Measurements from ENCODE around the gene GBP2.

The GBP2 gene

DNA sequence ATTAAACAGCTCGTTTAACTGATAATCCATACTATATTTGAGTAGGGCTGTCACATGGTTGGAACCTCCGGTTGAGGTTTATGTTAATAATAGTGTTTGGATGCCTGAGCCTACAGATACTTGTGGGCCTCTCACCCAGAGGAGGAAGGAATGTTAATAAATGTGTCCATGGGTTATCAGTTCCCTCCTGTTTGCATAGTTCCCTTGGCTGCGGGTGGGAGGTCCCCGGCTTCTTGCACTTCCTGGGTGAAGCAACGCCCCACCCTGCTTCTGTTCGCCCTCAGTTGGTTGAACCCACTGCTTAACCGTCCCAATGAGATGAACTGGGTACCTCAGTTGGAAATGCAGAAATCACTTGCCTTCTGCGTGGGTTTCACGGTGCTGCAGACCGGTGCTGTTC is 37.3 kb downstream of the GBP2 start (continued):
- TF ChIP-seq, protein P1, sequence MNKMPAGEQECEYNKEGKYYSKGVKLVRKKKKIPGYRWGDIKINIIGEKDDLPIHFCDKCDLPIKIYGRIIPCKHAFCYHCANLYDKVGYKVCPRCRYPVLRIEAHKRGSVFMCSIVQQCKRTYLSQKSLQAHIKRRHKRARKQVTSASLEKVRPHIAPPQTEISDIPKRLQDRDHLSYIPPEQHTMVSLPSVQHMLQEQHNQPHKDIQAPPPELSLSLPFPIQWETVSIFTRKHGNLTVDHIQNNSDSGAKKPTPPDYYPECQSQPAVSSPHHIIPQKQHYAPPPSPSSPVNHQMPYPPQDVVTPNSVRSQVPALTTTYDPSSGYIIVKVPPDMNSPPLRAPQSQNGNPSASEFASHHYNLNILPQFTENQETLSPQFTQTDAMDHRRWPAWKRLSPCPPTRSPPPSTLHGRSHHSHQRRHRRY (tag by site-specific recombination; IDR thresholded peaks at IDR 0.05), result no peak
- no peak for TF ChIP-seq ZNF24 (tag by site-specific recombination; IDR thresholded peaks at IDR 0.05)

DNA sequence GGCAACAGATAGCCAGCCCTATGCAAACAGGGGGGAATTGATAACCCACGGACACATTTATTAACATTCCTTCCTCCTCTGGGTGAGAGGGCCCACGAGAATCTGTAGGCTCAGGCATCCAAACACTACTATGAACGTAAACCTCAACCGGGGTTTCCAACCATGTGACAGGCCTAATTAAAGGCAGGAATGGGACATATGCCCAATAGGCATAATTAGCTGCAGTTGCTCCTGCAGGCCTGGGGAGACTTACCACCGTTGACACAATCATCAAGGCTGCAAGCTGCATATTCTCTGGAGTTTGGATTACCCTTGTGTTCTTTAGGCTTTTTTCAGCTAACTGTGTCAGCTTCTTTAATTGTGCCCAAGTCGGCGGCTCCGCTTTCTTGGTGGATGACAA is 38.7 kb downstream of the GBP2 start:
- no peaks in the 10 kb centered on the region for H3K4me1 ChIP-seq (ENCODE audit: control insufficient read depth, insufficient read depth, low read length)
- POLR2A ChIA-PET, result no interaction called here
- H3K4me3 ChIP-seq (ENCODE audit: low read depth, low read length), result no peak overlapping the region
- no peak for TF ChIP-seq ZNF202 (tag by site-specific recombination; IDR thresholded peaks at IDR 0.05; ENCODE audit: borderline replicate concordance)
- no peak for TF ChIP-seq KLF8 (tag by site-specific recombination; IDR thresholded peaks at IDR 0.05)
- no peak for TF ChIP-seq OVOL3 (tag by site-specific recombination; IDR thresholded peaks at IDR 0.05)
- no peak for TF ChIP-seq ZNF558 (tag by site-specific recombination; IDR thresholded peaks at IDR 0.05)
- no peak for TF ChIP-seq ZXDB (tag by site-specific recombination; IDR thresholded peaks at IDR 0.05)
- TF ChIP-seq ZNF658 (tag by site-specific recombination; IDR thresholded peaks at IDR 0.05), result no peak
- TF ChIP-seq ZNF391 (tag by site-specific recombination; IDR thresholded peaks at IDR 0.05; ENCODE audit: borderline replicate concordance, low read depth), result no peak
- no peak for TF ChIP-seq ZNF341 (tag by site-specific recombination; IDR thresholded peaks at IDR 0.05; ENCODE audit: low read depth)
- no peak for TF ChIP-seq ZNF394 (tag by site-specific recombination; IDR thresholded peaks at IDR 0.05; ENCODE audit: borderline replicate concordance)
- no peak for TF ChIP-seq ZNF184 (tag by site-specific recombination; IDR thresholded peaks at IDR 0.05)
- no peak for TF ChIP-seq PBX3 (CRISPR knock-in tag; IDR thresholded peaks at IDR 0.05)
- TF ChIP-seq ZNF548 (tag by site-specific recombination; IDR thresholded peaks at IDR 0.05), result no peak
- TF ChIP-seq SP3 (tag by site-specific recombination; IDR thresholded peaks at IDR 0.05), result no peak
- TF ChIP-seq, protein P2, sequence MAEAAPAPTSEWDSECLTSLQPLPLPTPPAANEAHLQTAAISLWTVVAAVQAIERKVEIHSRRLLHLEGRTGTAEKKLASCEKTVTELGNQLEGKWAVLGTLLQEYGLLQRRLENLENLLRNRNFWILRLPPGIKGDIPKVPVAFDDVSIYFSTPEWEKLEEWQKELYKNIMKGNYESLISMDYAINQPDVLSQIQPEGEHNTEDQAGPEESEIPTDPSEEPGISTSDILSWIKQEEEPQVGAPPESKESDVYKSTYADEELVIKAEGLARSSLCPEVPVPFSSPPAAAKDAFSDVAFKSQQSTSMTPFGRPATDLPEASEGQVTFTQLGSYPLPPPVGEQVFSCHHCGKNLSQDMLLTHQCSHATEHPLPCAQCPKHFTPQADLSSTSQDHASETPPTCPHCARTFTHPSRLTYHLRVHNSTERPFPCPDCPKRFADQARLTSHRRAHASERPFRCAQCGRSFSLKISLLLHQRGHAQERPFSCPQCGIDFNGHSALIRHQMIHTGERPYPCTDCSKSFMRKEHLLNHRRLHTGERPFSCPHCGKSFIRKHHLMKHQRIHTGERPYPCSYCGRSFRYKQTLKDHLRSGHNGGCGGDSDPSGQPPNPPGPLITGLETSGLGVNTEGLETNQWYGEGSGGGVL (tag by site-specific recombination; IDR thresholded peaks at IDR 0.05), result no peak
- no peak for TF ChIP-seq REPIN1 (tag by site-specific recombination; IDR thresholded peaks at IDR 0.05; ENCODE audit: low read depth)
- TF ChIP-seq ZNF544 (tag by site-specific recombination; IDR thresholded peaks at IDR 0.05), result no peak
- TF ChIP-seq ZNF146 (tag by site-specific recombination; IDR thresholded peaks at IDR 0.05), result no peak
- H3K36me3 ChIP-seq (ENCODE audit: control insufficient read depth in 2 of 2, insufficient read depth in 1 of 2, low read length in 2 of 2), result no peaks in the 10 kb centered on the region
- H3K27ac ChIP-seq (ENCODE audit: extremely low read depth, low read depth, low read length), result no peak overlapping the region
- no peaks in the 10 kb centered on the region for H3K9me3 ChIP-seq (ENCODE audit: control insufficient read depth, insufficient read depth, low read depth, low read length)
- CTCF ChIA-PET, result interaction anchor here (0.7 kb wide), 1 partner anchor 63 kb away, joined by 5 read pairs; no protein-coding TSS in a partner anchor

DNA sequence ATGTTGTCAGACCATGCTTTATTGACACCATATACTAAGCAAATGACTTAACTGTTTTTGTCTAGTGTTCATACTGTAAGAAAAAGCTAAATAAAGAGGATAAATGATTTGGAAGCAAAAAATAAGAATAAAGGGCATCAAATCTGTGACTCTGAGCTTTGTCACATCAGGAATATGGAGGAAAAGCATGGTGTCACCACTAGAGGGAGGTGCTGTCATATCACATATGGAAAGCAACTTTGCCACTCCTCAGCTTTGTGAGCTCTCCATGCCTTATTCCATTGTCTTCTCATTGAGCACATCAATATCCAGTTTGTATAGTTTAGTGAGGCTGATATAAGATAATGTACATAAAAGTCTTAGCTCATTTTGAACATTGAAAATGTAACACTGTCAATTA is 40.1 kb downstream of the GBP2 start:
- Histone ChIP-seq H3K4me3 (ENCODE audit: low read depth, low read length) (no peak overlapping the region), H3K36me3 (ENCODE audit: control insufficient read depth in 2 of 2, insufficient read depth in 1 of 2, low read length in 2 of 2) (no peaks in the 10 kb centered on the region), H3K27ac (ENCODE audit: extremely low read depth, low read depth, low read length) (no peak overlapping the region), H3K9me3 (ENCODE audit: control insufficient read depth, insufficient read depth, low read depth, low read length) (no peaks in the 10 kb centered on the region), H3K4me1 (ENCODE audit: control insufficient read depth, insufficient read depth, low read length) (no peaks in the 10 kb centered on the region)
- POLR2A ChIA-PET, result no interaction called here
- CTCF ChIA-PET, result interaction anchor here (0.6 kb wide), 1 partner anchor 354 kb away, joined by 4 read pairs; no protein-coding TSS in a partner anchor
- TF ChIP-seq WT1 (tag by site-specific recombination; IDR thresholded peaks at IDR 0.05), result no peak
- TF ChIP-seq ZNF571 (tag by site-specific recombination; IDR thresholded peaks at IDR 0.05), result no peak
- no peak for TF ChIP-seq ZXDB (tag by site-specific recombination; IDR thresholded peaks at IDR 0.05)
- no peak for TF ChIP-seq ZNF530 (tag by site-specific recombination; IDR thresholded peaks at IDR 0.05; ENCODE audit: low read depth)
- no peak for TF ChIP-seq ZNF214 (tag by site-specific recombination; IDR thresholded peaks at IDR 0.05; ENCODE audit: borderline replicate concordance)
- no peak for TF ChIP-seq ZNF701 (tag by site-specific recombination; IDR thresholded peaks at IDR 0.05)
- TF ChIP-seq RBAK (tag by site-specific recombination; IDR thresholded peaks at IDR 0.05), result no peak
- TF ChIP-seq ZFHX2 (tag by site-specific recombination; conservative IDR thresholded peaks at IDR 0.05), result no peak
- no peak for TF ChIP-seq ZNF138 (tag by site-specific recombination; IDR thresholded peaks at IDR 0.05; ENCODE audit: borderline replicate concordance)
- TF ChIP-seq ZNF843 (tag by site-specific recombination; IDR thresholded peaks at IDR 0.05), result no peak
- TF ChIP-seq ZBTB49 (tag by site-specific recombination; IDR thresholded peaks at IDR 0.05; ENCODE audit: low read depth), result no peak
- no peak for TF ChIP-seq ZNF837 (tag by site-specific recombination; IDR thresholded peaks at IDR 0.05)
